ENCODE results near the gene VANGL1. TPM values are rescaled to one million over a fixed set of nuclear protein-coding genes. Genes with fewer than 3 reads are reported as not detected.

Gene VANGL1
- total RNA-seq, 2 donors from 2014 or later, result 4.2 to 6.8 TPM

- Mint-ChIP-seq H3K36me3 (ENCODE audit: low read depth) (peaks cover 17% of the 10 kb centered on the region), H3K9me3 (no peaks in the 10 kb centered on the region), H3K27ac (no peak overlapping the region), H3K4me1 (peaks cover 16% of the 10 kb centered on the region), H3K27me3 (no peaks in the 10 kb centered on the region), H3K4me3 (no peak overlapping the region)
- ATAC-seq (replicated peaks), result no peak
Measured at GRCh38 chr1:115650961-115651360, 9.2 kb downstream of the VANGL1 start.

GRCh38 chr1:115651391-115651790 lies 9.6 kb downstream of the VANGL1 start:
- peaks cover 16% of the 10 kb centered on the region for H3K4me1 Mint-ChIP-seq
- no peak for ATAC-seq (replicated peaks)
- H3K36me3 Mint-ChIP-seq (ENCODE audit: low read depth), result peaks cover 17% of the 10 kb centered on the region
- no peak overlapping the region for H3K4me3 Mint-ChIP-seq
- no peaks in the 10 kb centered on the region for H3K27me3 Mint-ChIP-seq
- H3K27ac Mint-ChIP-seq, result no peak overlapping the region
- no peaks in the 10 kb centered on the region for H3K9me3 Mint-ChIP-seq

GRCh38 chr1:115652236-115652788 lies 10.5 kb downstream of the VANGL1 start:
- Mint-ChIP-seq H3K4me1 (peaks cover 16% of the 10 kb centered on the region), H3K27ac (no peak overlapping the region), H3K27me3 (no peaks in the 10 kb centered on the region), H3K4me3 (no peak overlapping the region), H3K36me3 (ENCODE audit: low read depth) (peaks cover 17% of the 10 kb centered on the region), H3K9me3 (no peaks in the 10 kb centered on the region)
- ATAC-seq (replicated peaks), result no peak

- H3K27ac Mint-ChIP-seq, result no peak overlapping the region
Measured at GRCh38 chr1:115654125-115654524, 12.4 kb downstream of the VANGL1 start.

GRCh38 chr1:115654663-115655305 lies 13.0 kb downstream of the VANGL1 start:
- Mint-ChIP-seq H3K27me3 (no peaks in the 10 kb centered on the region), H3K27ac (no peak overlapping the region), H3K9me3 (no peaks in the 10 kb centered on the region), H3K4me1 (peaks cover 13% of the 10 kb centered on the region), H3K36me3 (ENCODE audit: low read depth) (peaks cover 19% of the 10 kb centered on the region), H3K4me3 (no peak overlapping the region)
- no peak for ATAC-seq (replicated peaks)

More at GRCh38 chr1:115654125-115654524, 12.4 kb downstream of the VANGL1 start:
- no peaks in the 10 kb centered on the region for H3K27me3 Mint-ChIP-seq
- H3K36me3 Mint-ChIP-seq (ENCODE audit: low read depth), result peaks cover 17% of the 10 kb centered on the region
- no peak for ATAC-seq (replicated peaks)
- H3K4me3 Mint-ChIP-seq, result no peak overlapping the region
- H3K4me1 Mint-ChIP-seq, result peaks cover 16% of the 10 kb centered on the region
- H3K9me3 Mint-ChIP-seq, result no peaks in the 10 kb centered on the region

- Mint-ChIP-seq H3K27ac (no peak overlapping the region), H3K9me3 (no peaks in the 10 kb centered on the region), H3K4me3 (no peak overlapping the region), H3K4me1 (peaks cover 11% of the 10 kb centered on the region), H3K36me3 (ENCODE audit: low read depth) (peaks cover 22% of the 10 kb centered on the region), H3K27me3 (no peaks in the 10 kb centered on the region)
- no peak for ATAC-seq (replicated peaks)
Measured at GRCh38 chr1:115655306-115655663, 13.5 kb downstream of the VANGL1 start.

GRCh38 chr1:115655916-115656315 lies 14.1 kb downstream of the VANGL1 start:
- no peak for ATAC-seq (replicated peaks)
- Mint-ChIP-seq H3K9me3 (no peaks in the 10 kb centered on the region), H3K4me1 (peaks cover 11% of the 10 kb centered on the region), H3K4me3 (no peak overlapping the region), H3K36me3 (ENCODE audit: low read depth) (peaks cover 22% of the 10 kb centered on the region), H3K27me3 (no peaks in the 10 kb centered on the region), H3K27ac (no peak overlapping the region)

- Mint-ChIP-seq H3K9me3 (no peaks in the 10 kb centered on the region), H3K4me1 (peaks cover 11% of the 10 kb centered on the region), H3K27ac (no peak overlapping the region), H3K36me3 (ENCODE audit: low read depth) (peaks cover 20% of the 10 kb centered on the region), H3K4me3 (no peak overlapping the region), H3K27me3 (no peaks in the 10 kb centered on the region)
- no peak for ATAC-seq (replicated peaks)
Measured at GRCh38 chr1:115656461-115657077, 14.8 kb downstream of the VANGL1 start.

GRCh38 chr1:115658646-115659045 lies 16.9 kb downstream of the VANGL1 start:
- no peaks in the 10 kb centered on the region for H3K27me3 Mint-ChIP-seq
- no peak overlapping the region for H3K27ac Mint-ChIP-seq
- peaks cover 10% of the 10 kb centered on the region for H3K36me3 Mint-ChIP-seq (ENCODE audit: low read depth)
- no peaks in the 10 kb centered on the region for H3K9me3 Mint-ChIP-seq
- H3K4me3 Mint-ChIP-seq, result no peak overlapping the region
- no peak for ATAC-seq (replicated peaks)
- peaks cover 6% of the 10 kb centered on the region for H3K4me1 Mint-ChIP-seq

- ATAC-seq (replicated peaks), result no peak
- Mint-ChIP-seq H3K4me3 (no peak overlapping the region), H3K9me3 (no peaks in the 10 kb centered on the region), H3K36me3 (ENCODE audit: low read depth) (peaks cover 20% of the 10 kb centered on the region), H3K27ac (no peak overlapping the region), H3K27me3 (no peaks in the 10 kb centered on the region), H3K4me1 (peaks cover 4% of the 10 kb centered on the region)
Measured at GRCh38 chr1:115660151-115660550, 18.4 kb downstream of the VANGL1 start.

GRCh38 chr1:115661157-115661556 lies 19.4 kb downstream of the VANGL1 start:
- no peak overlapping the region for H3K4me3 Mint-ChIP-seq
- no peak overlapping the region for H3K27ac Mint-ChIP-seq
- no peak for ATAC-seq (replicated peaks)
- no peaks in the 10 kb centered on the region for H3K9me3 Mint-ChIP-seq
- H3K4me1 Mint-ChIP-seq, result no peaks in the 10 kb centered on the region
- H3K27me3 Mint-ChIP-seq, result no peaks in the 10 kb centered on the region
- H3K36me3 Mint-ChIP-seq (ENCODE audit: low read depth), result peaks cover 18% of the 10 kb centered on the region

GRCh38 chr1:115665319-115666096 lies 23.7 kb downstream of the VANGL1 start:
- H3K36me3 Mint-ChIP-seq (ENCODE audit: low read depth), result peaks cover 13% of the 10 kb centered on the region

GRCh38 chr1:115666206-115666605 lies 24.4 kb downstream of the VANGL1 start:
- no peak for ATAC-seq (replicated peaks)
- Mint-ChIP-seq H3K27ac (no peak overlapping the region), H3K4me3 (no peak overlapping the region), H3K9me3 (no peaks in the 10 kb centered on the region), H3K36me3 (ENCODE audit: low read depth) (peaks cover 13% of the 10 kb centered on the region), H3K4me1 (no peaks in the 10 kb centered on the region), H3K27me3 (no peaks in the 10 kb centered on the region)

More at GRCh38 chr1:115665319-115666096, 23.7 kb downstream of the VANGL1 start:
- Mint-ChIP-seq H3K9me3 (no peaks in the 10 kb centered on the region), H3K27ac (no peak overlapping the region), H3K27me3 (no peaks in the 10 kb centered on the region), H3K4me1 (no peaks in the 10 kb centered on the region), H3K4me3 (no peak overlapping the region)
- no peak for ATAC-seq (replicated peaks)

- Mint-ChIP-seq H3K27me3 (no peaks in the 10 kb centered on the region), H3K36me3 (ENCODE audit: low read depth) (peaks cover 13% of the 10 kb centered on the region), H3K4me1 (no peaks in the 10 kb centered on the region), H3K27ac (no peak overlapping the region), H3K9me3 (no peaks in the 10 kb centered on the region), H3K4me3 (no peak overlapping the region)
- no peak for ATAC-seq (replicated peaks)
Measured at GRCh38 chr1:115666702-115667101, 24.9 kb downstream of the VANGL1 start.

GRCh38 chr1:115668579-115668978 lies 26.8 kb downstream of the VANGL1 start:
- ATAC-seq (replicated peaks), result no peak
- no peak overlapping the region for H3K4me3 Mint-ChIP-seq
- peaks cover 13% of the 10 kb centered on the region for H3K36me3 Mint-ChIP-seq (ENCODE audit: low read depth)
- H3K4me1 Mint-ChIP-seq, result no peaks in the 10 kb centered on the region
- H3K27ac Mint-ChIP-seq, result no peak overlapping the region
- no peaks in the 10 kb centered on the region for H3K9me3 Mint-ChIP-seq
- H3K27me3 Mint-ChIP-seq, result no peaks in the 10 kb centered on the region

Data from activated T-helper 17 cell treated with anti-CD3 and anti-CD28 coated beads, Interleukin-2, amount 50 U/mL, for 72 hours (primary cell).